Ishikawa (cell line): ENCODE results near the gene CHD9.

Source experiments
- CEBPB ChIP-seq: IDR thresholded peaks from 2 replicates; pipeline ENCODE4 v1.6.1; 2012
- CREB1 ChIP-seq: IDR thresholded peaks from 2 replicates; pipeline ENCODE4 v1.6.1; 2012; ENCODE audit warnings: low read depth
- EGR1 ChIP-seq: IDR thresholded peaks from 2 replicates; pipeline ENCODE4 v1.6.1; 2012
- EP300 ChIP-seq: IDR thresholded peaks from 2 replicates; pipeline ENCODE4 v1.6.1; 2012; ENCODE audit warnings: borderline replicate concordance
- FOXM1 ChIP-seq: IDR thresholded peaks from 2 replicates; pipeline ENCODE4 v1.6.1; 2012; ENCODE audit warnings: low read depth, borderline replicate concordance
- MAX ChIP-seq: IDR thresholded peaks from 2 replicates; pipeline ENCODE4 v1.6.1; 2012
- NFIC ChIP-seq: IDR thresholded peaks from 2 replicates; pipeline ENCODE4 v1.6.1; 2012
- RAD21 ChIP-seq: IDR thresholded peaks from 2 replicates; pipeline ENCODE4 v1.6.1; 2012; ENCODE audit warnings: low read depth
- REST ChIP-seq: IDR thresholded peaks from 2 replicates; pipeline ENCODE4 v1.6.1; 2012; ENCODE audit warnings: low read depth, mild to moderate bottlenecking
- TAF1 ChIP-seq: IDR thresholded peaks from 2 replicates; pipeline ENCODE4 v1.6.1; 2012; ENCODE audit warnings: low read depth, mild to moderate bottlenecking
- TCF12 ChIP-seq: IDR thresholded peaks from 2 replicates; pipeline ENCODE4 v1.6.1; 2012; ENCODE audit warnings: low read depth
- TEAD4 ChIP-seq: IDR thresholded peaks from 2 replicates; pipeline ENCODE4 v1.6.1; 2012
- USF1 ChIP-seq: IDR thresholded peaks from 2 replicates; pipeline ENCODE4 v1.6.1; 2012
- YY1 ChIP-seq: IDR thresholded peaks from 2 replicates; pipeline ENCODE4 v1.6.1; 2012; ENCODE audit warnings: low read depth
- ZBTB7A ChIP-seq: IDR thresholded peaks from 2 replicates; pipeline ENCODE4 v1.6.1; 2012; ENCODE audit warnings: low read depth

Gene CHD9

GRCh38 chr16:53211253-53211652, 156.5 kb downstream of the CHD9 start:
- TF ChIP-seq MAX (no peak), RAD21 (no peak), NFIC (no peak), EGR1 (no peak), USF1 (no peak)

- TF ChIP-seq TEAD4 = no peak
- TF ChIP-seq TAF1 = no peak
- no peak for TF ChIP-seq MAX
- TF ChIP-seq EP300 = no peak
- no peak for TF ChIP-seq CREB1
- no peak for TF ChIP-seq NFIC
- TF ChIP-seq EGR1 = no peak
- TF ChIP-seq REST = no peak
- TF ChIP-seq TCF12 = no peak
- no peak for TF ChIP-seq ZBTB7A
- no peak for TF ChIP-seq USF1
- no peak for TF ChIP-seq RAD21
- no peak for TF ChIP-seq FOXM1
- no peak for TF ChIP-seq YY1
- no peak for TF ChIP-seq CEBPB
Observed at GRCh38 chr16:53212893-53213223, 158.1 kb downstream of the CHD9 start.

GRCh38 chr16:53213542-53213941, 158.8 kb downstream of the CHD9 start:
- TF ChIP-seq CEBPB = no peak
- TF ChIP-seq FOXM1 = no peak
- TF ChIP-seq RAD21 = no peak
- TF ChIP-seq NFIC = no peak
- TF ChIP-seq TAF1 = no peak
- TF ChIP-seq TCF12 = no peak
- TF ChIP-seq CREB1 = no peak
- no peak for TF ChIP-seq EGR1
- TF ChIP-seq YY1 = no peak
- TF ChIP-seq USF1 = no peak
- TF ChIP-seq TEAD4 = no peak
- TF ChIP-seq MAX = no peak
- TF ChIP-seq EP300 = no peak

GRCh38 chr16:53216798-53217197, 162.0 kb downstream of the CHD9 start:
- TF ChIP-seq RAD21 (no peak), ZBTB7A (no peak), YY1 (no peak), EGR1 (no peak), TEAD4 (no peak), TAF1 (no peak), MAX (no peak), CREB1 (no peak), FOXM1 (no peak), TCF12 (no peak), CEBPB (no peak), EP300 (no peak), REST (no peak), USF1 (no peak), NFIC (no peak)

- TF ChIP-seq EGR1 (no peak), CEBPB (no peak), NFIC (no peak), TEAD4 (no peak), REST (no peak), ZBTB7A (no peak), EP300 (no peak), CREB1 (no peak), MAX (no peak), TCF12 (no peak), RAD21 (no peak), USF1 (no peak), FOXM1 (no peak), YY1 (no peak), TAF1 (no peak)
Observed at GRCh38 chr16:53219371-53219770, 164.6 kb downstream of the CHD9 start.
